Fibroblast of peridontal ligament (primary cell): ENCODE data around the gene WWC1.

Experiments used
- DNase-seq: peaks from one replicate; pipeline ENCODE4 v3.0.0-alpha.2; 2010; ENCODE audit errors: extremely low read depth

Gene WWC1

GRCh38 chr5:168364151-168364661 is 72.8 kb downstream of the WWC1 start:
- peak; percentile 76 for DNase-seq

DNA sequence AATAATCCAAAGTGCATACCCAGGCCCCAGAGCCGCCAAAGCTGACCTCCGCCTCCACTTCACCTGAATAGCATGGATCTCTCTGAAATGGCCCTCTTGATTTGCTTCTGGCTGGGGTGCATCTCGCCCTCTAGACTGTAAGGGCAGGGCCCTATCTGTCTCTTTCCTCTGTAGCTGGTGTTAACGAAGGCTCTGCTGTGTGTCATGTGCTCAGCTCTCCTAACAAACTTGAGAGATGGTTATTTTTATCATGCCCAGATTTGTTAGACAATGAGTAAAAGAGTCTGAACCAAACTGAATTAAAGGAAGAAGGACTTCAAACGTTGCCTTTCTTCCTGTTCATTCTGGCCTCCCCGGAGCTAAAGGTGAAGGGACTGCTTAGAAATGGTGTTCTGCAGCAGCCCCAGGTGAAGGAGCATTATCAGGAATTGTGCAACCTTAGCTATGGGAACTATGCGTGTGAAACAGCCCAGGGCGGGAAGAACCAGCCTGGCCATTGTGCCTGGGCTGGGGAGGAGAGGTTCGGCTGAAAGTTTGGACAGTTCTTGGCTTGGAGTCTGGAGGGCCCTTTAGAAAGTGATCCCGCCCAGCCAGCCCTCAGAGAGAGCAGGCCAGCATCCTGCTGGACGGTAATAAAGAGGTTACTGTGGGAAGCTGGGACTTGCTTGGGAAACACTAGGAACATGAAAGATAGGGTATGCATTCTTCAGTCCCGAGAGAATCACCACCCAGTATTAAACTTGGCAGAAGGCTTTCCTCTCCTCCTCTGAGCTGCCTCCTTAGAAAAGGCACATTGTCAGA is 73.5 kb downstream of the WWC1 start:
- peak; percentile 56 for DNase-seq

GRCh38 chr5:168365581-168366081 is 74.2 kb downstream of the WWC1 start:
- peak; percentile 82 for DNase-seq

GRCh38 chr5:168366116-168366515 is 74.7 kb downstream of the WWC1 start:
- DNase-seq = peak; percentile 92

GRCh38 chr5:168368854-168369253 is 77.4 kb downstream of the WWC1 start:
- no peak for DNase-seq

DNA sequence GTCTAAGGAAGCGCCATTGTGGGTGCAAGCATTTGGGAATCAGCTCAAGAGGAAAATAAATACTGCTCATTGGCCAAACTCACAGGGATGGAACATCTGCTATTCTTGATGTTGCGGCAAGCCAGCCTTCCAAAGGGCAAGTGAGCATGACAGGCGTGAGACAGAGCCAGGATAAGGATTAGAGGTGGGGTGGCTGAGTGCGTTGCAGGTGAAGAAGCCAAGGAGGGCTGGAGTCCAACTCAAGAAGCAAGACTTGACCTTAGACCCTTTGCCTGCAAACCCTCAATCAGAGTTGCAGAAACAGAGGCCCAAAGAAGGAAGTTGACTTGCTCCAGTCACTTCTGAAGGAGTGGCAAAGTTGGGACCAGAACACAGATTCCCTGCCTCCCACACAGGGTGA is 79.4 kb downstream of the WWC1 start:
- no peak for DNase-seq

DNA sequence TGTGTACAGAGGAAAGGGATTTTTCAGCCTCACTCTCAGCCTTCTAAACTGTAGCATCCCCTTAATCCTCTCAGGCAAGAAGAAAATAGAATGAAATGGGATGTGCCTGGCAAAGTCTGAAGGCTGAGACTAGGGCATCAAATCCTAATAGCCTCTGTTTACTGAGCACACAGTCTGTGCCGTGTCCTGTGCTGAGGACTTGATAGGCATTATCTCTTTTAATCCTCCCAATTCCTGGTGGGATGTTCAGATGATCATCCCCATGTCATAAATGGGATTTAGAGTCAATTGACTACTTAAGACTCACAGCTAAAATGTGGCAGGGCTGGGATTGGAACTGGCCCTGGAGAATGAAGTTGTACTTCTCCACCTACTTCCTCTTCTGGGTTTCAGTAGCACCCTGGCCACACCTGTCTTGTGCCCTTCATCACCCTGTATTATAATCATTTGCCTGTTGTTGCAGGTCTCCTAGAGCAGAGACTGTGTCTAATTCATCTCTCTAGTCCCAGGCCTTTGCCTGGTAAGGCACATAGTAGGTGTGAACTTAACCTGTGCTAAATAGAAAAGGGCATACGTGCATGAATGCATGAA is 81.0 kb downstream of the WWC1 start:
- DNase-seq = no peak

- DNase-seq = no peak
These were observed 83.1 kb downstream of the WWC1 start for GRCh38 chr5:168374532-168374931.

DNA sequence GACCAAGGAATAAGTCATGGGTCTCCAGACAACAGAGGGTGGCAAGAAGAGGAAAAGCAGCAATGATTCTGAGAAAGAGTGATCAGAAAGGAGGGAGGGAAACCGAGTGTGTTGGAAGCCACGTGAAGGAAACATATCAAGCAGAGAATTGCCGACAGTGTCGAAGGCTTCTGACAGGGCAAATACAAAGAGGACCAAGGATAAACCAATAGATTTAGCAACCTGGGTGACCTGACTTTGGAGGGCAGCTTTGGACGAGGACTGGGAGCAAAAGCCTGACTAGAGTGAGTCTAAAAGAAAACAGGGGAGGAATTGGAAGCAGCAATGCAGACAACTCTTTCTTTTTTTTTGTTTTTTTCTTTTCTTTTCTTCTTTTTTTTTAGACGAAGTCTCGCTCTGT is 83.8 kb downstream of the WWC1 start:
- DNase-seq = no peak

DNA sequence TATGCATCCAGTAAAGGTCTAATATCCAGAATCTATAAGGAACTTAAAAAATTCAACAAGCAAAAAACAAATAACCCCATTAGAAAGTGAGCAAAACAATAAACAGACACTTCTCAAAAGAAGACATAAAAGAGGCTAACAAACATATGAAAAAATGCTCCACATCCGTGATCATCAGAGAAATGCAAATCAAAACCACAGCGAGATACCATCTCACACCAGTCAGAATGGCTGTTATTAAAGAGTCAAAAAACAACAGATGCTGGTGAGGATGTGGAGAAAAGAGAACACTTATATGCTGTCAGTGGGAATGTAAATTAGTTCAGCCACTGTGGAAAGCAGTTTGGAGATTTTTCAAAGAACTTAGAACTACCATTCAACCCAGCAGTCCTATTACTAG is 86.1 kb downstream of the WWC1 start:
- no peak for DNase-seq

GRCh38 chr5:168378741-168379140 is 87.3 kb downstream of the WWC1 start:
- DNase-seq = no peak

GRCh38 chr5:168382421-168382820 is 91.0 kb downstream of the WWC1 start:
- no peak for DNase-seq

GRCh38 chr5:168390491-168390890 is 99.0 kb downstream of the WWC1 start:
- DNase-seq = no peak

DNA sequence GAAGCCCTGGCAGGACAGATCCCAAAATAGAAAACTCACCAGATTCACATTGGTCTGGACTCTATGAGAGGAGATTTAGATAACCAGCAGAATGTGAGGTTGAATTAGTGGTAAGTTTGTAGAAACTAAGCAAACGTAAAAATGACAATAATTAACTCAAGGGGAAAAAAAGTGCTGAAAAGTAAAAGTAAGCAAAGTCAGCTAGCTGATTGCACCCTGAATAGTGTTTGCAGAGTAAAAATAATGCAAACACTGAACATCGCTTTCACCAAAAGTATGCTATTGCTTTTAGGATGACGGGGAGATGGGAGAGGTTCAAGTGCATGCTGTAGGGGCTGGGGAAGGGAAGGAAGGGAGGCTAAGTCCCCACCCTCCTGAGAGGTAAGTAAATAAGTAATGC is 102.3 kb downstream of the WWC1 start:
- DNase-seq = no peak

- DNase-seq = no peak
These were observed 109.2 kb downstream of the WWC1 start for GRCh38 chr5:168400429-168401220.

GRCh38 chr5:168401226-168401625 is 109.8 kb downstream of the WWC1 start:
- no peak for DNase-seq

DNA sequence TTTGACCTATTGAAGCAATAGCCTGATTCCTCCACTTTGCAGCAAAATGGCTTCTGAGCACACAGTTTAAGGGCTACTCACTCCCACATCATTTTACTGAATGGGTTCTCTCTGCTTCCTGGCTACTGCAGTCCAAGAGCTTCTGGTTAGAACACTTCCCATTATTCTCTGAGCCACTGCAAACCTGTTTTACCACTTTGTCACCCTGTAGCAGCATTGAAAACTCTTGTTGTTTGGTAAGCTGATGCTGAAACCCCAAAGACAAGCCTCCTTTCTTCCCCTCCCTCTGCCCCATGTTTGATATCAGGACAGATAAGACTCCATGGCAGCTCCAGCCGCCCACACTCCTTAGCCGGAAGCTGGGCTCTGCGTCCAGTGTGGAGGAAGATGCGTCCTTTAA is 110.4 kb downstream of the WWC1 start:
- no peak for DNase-seq

GRCh38 chr5:168404365-168404764 is 112.9 kb downstream of the WWC1 start:
- peak; percentile 87 for DNase-seq

GRCh38 chr5:168407211-168407610 is 115.8 kb downstream of the WWC1 start:
- DNase-seq = no peak

GRCh38 chr5:168408561-168409305 is 117.3 kb downstream of the WWC1 start:
- DNase-seq = peak; percentile 70

- peak; percentile 61 for DNase-seq
These were observed 118.4 kb downstream of the WWC1 start for GRCh38 chr5:168409591-168410458.
